Measurements from ENCODE around the gene LY6G5C.

The LY6G5C gene

GRCh38 chr6:31629014-31629413, 51.9 kb downstream of the LY6G5C start:
- no peaks in the 10 kb centered on the region for H3K9me3 Mint-ChIP-seq
- H3K27ac Mint-ChIP-seq, result no peak overlapping the region
- peaks cover 10 to 13% of the 10 kb centered on the region in 2 donors for H3K4me1 Mint-ChIP-seq (ENCODE audit: low read depth in 2 of 2)
- peaks cover 89% of the 10 kb centered on the region for H3K36me3 Mint-ChIP-seq (ENCODE audit: insufficient read depth)
- H3K4me3 Mint-ChIP-seq, result no peak overlapping the region
- ATAC-seq (replicated peaks), result no peak
- no peaks in the 10 kb centered on the region for H3K27me3 Mint-ChIP-seq
- no peak for DNase-seq

DNA sequence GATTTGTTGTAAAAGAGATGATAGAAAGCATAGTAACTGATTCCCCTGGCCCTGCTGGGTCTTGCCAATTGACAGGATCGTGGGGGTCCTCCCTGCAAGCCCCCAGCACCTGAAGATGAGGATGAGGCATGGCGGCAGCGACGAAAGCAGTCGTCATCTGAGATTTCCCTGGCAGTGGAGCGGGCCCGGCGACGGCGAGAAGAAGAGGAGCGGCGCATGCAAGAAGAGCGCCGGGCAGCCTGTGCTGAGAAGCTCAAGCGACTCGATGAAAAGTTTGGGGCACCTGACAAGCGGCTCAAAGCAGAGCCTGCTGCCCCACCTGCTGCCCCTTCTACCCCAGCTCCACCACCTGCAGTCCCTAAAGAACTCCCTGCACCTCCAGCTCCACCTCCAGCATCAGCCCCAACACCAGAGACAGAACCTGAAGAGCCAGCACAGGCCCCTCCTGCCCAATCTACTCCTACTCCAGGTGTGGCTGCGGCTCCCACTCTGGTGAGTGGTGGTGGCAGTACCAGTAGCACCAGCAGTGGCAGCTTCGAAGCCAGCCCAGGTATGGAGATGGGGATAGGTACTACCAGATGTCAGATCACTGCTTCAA, 53.1 kb downstream of the LY6G5C start:
- Mint-ChIP-seq H3K36me3 (ENCODE audit: insufficient read depth) (peaks cover 90% of the 10 kb centered on the region), H3K9me3 (no peaks in the 10 kb centered on the region), H3K4me3 (no peak overlapping the region), H3K4me1 (ENCODE audit: low read depth in 2 of 2) (peaks cover 9 to 16% of the 10 kb centered on the region in 2 donors), H3K27me3 (no peaks in the 10 kb centered on the region), H3K27ac (no peak overlapping the region)
- ATAC-seq (replicated peaks) (no peak), DNase-seq (no peak)

DNA sequence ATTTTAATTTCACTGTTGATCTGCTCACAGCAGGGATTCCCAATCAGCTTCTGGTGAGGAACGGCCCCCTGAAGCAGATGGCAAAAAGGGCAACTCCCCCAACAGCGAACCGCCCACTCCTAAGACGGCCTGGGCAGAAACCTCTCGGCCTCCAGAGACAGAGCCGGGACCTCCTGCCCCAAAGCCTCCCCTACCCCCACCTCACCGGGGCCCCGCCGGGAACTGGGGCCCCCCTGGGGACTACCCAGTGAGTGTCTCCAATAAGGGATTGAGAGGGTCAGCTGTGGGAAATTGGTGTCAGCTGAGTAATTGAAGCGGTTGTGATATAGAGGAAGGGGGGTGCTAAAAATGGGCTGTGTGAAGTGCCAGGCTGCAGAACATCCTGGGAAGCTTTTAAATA, 53.9 kb downstream of the LY6G5C start:
- no peaks in the 10 kb centered on the region for H3K9me3 Mint-ChIP-seq
- H3K27ac Mint-ChIP-seq, result no peak overlapping the region
- ATAC-seq (replicated peaks) (no peak), DNase-seq (no peak)
- peaks cover 16 to 23% of the 10 kb centered on the region in 2 donors for H3K4me1 Mint-ChIP-seq (ENCODE audit: low read depth in 2 of 2)
- H3K4me3 Mint-ChIP-seq, result no peak overlapping the region
- H3K27me3 Mint-ChIP-seq, result no peaks in the 10 kb centered on the region
- peaks cover 86% of the 10 kb centered on the region for H3K36me3 Mint-ChIP-seq (ENCODE audit: insufficient read depth)

Measured in effector memory CD8-positive, alpha-beta T cell (primary cell).